ENCODE data around the gene BMI1.
"Not testable (repeated sequence)": the region's sequence is repeated elsewhere in the genome, so short reads cannot be mapped to it uniquely, and the experiment has no call there.

The BMI1 gene

GRCh38 chr10:22340329-22341189 is 19.7 kb downstream of the BMI1 start:
- peak; percentile 51 for DNase-seq

- no peak for DNase-seq
Observed at GRCh38 chr10:22341190-22341925, 20.5 kb downstream of the BMI1 start.

- DNase-seq = no peak
Observed at GRCh38 chr10:22341926-22342196, 21.0 kb downstream of the BMI1 start.

- no peak for DNase-seq
Observed at GRCh38 chr10:22342421-22342820, 21.5 kb downstream of the BMI1 start.

DNA sequence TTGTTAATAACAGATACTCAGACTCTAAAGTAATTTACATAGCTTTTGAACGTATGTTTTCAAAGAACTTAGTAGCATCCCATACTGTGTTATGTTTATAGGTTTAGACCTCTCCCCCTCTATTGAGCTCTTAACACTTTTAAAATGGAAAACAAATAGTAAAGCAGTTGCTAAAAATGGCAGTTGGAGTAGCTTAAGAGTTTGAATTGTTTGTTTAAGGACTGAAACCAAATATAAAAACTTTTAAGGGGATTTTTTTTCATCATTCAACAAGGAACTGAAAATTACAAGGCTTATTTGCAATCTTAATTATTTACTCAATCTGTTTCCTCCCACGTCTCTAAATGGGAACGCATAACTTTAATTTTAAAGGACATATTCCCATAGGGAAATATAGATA is 22.8 kb downstream of the BMI1 start:
- no peak for DNase-seq

DNA sequence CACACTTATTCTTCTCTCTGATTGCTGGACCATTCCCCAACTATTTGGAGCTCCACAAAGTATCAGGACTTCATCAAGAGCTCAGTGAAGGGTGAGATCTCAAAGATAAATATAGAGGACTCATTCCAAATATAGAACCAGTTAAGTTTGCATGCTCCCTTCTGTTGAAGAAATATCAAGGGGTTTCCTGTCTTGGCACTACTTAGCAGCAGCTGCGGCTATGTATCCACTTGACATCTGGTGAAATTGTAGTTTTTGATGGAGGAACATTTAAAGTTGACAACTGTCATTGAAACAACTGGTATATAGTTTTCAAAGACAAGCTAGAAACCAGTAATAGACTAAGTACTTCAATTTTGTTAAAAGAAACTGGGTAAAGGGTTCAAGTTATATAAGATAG is 23.4 kb downstream of the BMI1 start:
- no peak for DNase-seq

DNA sequence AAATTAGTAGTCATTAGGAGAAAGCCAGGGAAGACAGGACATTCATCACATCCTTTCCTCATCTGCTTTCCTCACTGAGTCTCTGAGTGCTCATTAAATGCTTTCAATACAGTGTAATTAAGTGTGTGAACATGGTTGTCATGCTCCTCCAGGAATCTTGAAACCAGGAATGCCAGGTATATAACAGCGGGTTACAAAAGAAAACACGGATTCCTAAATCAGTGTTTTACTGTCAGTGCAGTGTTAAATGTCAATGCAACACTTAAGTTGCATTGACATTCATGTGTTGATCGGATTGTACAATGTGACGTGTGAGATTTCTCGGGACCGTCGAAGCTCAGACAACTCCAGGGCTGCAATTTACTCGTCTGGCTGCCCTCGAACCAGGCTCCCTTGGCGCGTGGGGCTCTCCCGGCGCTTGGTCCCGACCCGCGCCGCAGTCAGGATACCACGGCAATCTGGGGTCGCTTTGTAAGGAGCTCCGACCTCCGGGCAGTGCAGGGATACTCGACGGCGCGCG is 23.9 kb downstream of the BMI1 start:
- DNase-seq = no peak

DNA sequence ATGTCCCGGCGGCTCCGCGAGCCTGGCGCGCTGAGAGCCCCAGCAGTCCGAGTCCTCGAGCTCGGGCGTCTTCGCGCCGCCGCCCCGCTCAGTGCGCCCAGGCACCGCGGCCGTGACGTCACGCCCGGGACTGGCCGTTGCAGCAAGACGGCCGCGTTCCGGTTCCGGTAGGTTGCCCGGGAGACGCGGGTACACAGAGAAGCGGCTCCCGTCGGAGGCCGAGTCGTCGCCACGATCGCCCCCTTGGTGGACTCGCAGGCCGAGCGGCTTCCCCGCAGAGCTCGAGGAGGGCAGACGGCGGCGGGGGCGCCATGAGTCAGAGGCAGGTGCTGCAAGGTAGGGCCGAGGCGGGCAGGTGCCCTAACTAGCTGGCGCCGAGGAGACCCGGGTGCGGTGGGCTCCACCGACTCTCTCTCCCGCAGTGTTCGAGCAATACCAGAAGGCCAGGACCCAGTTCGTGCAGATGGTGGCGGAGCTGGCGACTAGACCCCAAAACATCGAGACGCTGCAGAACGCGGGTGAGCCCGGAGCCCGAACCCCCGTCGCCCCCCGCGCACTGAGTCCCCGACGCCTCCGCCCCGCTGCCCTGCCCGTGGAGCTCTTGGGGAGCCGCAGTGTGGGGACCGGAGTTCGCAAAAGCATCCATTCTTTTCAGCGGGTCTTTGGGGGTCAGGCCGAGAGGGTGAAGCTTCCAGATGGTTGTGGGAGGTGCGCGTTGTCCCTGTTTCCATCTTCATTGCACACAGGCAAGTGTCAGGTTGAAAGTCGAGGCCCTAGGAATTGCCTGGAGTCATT is 24.6 kb downstream of the BMI1 start, which contains the start of gene SPAG6:
SPAG6 (plus strand) TSS at position 196 of the 795 bp plus-strand sequence; CDS start at position 312, 116 bp downstream.
- DNase-seq = no peak

DNA sequence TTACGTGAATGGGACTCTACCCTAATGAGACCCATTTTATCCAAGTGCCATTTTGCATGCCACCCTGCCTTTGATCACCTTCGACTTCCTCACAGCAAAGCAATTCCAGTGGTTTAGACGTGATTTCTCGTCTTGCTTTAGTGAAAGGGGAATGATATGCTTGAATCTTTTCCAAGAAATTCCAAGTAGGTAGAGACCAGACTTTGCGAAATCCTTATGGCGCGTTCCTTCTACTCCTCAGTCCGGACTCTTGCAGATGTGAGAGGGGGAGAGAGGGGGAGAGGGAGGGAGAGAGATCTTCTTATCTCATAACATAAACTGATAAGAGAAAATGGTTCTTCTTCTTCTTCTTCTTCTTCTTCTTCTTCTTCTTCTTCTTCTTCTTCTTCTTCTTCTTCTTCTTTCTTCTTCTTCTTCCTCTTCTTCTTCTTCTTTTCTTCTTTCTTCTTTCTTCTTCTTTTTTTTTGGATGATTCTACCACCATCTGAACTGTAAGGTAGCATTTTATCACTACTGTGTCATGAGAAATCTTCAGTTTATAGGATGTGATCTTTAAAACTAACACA is 25.3 kb downstream of the BMI1 start:
- DNase-seq = no peak

DNA sequence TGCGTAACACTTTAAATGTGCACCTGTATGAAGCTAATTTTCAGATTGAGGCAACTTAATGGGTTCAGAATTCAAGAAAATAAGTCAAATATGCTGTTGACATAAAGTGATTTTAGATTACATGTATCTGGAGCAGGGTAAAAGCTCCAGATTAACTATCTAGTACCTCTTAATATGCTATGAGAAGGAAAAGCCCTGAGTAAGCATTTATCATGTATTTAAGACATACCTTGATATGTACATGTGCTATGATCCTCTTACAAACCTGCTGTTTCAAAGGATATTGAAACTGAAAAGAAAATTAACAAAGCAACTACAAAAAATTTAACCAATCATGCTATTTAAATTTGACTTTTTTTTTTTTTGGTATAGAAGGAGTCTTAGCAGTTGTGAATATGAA is 28.9 kb downstream of the BMI1 start:
- no peak for DNase-seq

DNA sequence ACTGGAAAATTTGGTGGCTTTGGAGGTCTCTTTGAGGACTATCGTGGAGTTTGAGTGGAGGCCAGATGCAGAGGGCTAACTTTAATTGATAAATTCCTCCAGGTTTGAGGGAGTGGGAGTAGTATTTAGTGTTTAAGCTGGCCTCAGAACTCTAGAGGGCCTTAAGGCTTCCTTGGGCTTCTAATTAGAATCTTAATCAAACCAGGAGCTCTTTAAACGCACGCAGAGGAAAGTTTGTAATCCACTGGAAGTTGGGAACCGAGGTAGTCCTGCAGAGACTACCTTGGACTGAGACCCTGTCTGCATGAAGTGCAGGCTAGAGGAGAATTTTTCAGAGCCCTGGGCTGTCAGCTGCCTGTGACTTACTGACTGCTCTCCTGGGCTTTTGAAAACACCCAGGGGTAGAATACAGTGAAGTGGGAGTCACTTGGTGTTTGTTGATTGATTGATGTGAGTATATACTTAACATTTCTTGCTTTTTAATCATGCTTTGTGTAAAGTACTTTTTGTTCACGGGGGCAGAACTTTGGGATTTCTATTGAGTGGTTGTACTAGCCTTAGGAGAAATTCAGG is 30.3 kb downstream of the BMI1 start:
- no peak for DNase-seq

- no peak for DNase-seq
Observed at GRCh38 chr10:22356324-22356873, 35.5 kb downstream of the BMI1 start.

DNA sequence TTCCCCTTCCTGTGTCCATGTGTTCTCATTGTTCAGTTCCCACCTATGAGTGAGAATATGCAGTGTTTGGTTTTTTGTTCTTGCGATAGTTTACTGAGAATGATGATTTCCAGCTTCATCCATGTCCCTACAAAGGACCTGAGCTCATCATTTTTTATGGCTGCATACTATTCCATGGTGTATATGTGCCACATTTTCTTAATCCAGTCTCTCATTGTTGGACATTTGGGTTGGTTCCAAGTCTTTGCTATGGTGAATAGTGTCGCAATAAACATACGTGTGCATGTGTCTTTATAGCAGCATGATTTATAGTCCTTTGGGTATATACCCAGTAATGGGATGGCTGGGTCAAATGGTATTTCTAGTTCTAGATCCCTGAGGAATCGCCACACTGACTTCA is 36.9 kb downstream of the BMI1 start:
- DNase-seq = not testable (repeated sequence)

- no peak for DNase-seq
Observed at GRCh38 chr10:22363305-22363704, 42.4 kb downstream of the BMI1 start.

DNA sequence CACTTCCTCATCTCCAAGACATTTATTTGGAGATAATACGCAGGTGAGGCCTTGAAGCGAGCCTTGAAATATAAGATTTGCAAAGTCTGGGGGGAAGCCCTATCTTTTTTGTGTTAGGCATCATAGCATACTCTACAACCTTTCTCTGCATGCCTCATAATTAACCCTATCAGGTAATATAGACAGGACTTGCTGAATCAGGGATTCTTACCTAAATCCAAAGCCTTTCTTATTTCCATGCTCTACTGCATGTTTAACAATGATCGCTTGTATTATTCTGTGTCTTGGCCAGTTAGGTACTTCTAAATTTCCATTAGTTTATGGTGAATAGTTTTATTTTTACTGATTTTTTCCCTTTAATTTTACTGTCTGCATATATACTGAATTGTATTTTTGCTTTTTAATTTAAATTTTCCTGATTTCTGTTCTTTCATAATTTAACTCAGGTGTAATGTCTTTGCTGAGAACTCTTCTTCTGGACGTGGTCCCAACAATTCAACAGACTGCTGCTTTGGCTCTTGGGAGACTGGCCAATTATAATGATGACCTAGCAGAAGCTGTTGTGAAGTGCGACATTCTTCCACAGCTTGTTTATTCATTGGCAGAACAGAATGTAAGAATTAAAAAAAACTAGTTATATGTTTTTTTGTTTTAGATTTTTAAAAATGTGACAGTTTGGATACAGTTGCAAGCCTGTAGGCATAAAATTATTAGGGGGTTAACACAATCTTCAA is 43.7 kb downstream of the BMI1 start:
- no peak for DNase-seq

DNA sequence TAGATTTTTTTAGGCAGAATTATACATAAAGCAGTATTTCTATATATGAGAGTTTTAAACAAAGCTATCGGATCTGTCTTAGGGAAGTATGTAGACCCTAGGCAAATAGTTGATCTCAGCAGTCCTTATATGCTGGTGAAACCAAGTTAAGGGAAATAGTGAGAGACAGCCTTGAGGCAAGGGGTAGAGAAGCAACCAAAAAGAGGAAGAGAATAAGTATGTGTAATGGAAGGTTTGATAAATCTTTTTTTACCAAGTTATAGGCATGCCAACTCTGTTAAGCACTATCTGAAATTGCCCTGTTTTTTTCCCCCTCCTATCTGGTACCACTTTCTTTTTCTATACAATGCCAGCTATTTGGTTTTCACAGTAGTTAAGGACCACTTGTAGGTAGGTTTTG is 44.3 kb downstream of the BMI1 start:
- DNase-seq = no peak

DNA sequence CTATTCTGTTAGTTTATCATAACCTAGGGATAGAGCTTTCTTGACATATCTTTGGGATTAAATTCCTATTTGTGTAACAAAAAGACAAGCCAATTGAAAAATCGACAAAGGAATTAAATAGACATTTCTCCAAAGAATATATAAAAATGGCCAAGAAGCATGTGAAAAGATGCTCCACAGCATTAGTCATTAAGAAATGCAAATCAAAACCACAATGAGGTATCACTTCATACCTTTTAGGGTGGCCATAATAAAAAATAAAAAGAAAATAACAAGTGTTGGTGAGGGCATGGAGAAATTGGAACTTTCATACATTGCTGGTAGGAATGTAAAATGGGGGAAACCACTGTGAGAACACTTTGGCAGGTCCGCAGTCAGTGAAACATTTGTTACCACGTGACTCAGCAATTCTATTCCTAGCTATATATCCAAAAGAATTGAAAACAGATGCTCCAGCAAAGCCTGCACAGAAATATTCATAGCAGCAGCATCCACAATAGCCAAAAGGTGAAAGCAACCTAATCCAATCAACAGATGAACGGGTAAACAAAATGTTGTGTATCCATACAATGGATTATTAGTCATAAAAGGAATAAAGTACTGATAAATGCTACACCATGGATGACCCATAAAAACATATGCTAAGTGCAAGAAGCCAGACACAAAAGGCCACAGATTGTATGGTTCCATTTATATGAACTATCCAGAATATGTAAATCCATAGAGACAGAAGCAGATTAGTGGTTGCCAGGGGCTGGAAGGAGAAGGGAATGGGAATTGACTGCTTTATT is 44.9 kb downstream of the BMI1 start:
- DNase-seq = no peak

DNA sequence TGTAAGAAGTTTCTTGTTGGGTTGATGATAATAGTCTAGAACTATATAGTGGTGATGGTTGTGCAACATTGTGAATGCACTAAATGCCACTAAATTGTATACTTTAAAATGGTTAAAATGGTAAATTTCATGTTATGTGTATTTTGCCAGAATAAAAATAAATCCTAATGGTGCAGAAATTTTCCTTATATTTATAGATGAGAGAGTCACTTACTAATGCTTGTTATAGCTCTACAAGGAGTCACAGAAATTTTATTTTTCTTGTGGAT is 45.5 kb downstream of the BMI1 start:
- DNase-seq = no peak

DNA sequence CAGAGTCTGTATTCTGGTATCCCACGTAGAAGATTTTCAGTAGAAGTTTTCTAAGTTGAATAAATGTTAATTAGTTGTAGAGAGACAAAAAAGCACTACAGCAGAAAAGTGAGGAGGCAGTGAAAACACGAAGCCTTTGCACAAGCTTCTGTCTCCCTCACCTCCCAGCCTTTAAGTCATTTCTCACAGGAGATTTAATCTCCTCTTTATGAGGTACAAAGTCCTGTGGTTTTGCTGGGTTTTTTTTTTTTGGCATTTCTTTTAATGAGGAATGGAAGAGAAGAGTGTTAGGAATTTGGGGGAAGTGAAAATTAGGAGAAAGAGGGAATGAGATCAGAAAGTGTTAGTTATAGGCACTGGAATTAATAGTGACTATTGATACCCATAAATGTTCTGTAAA is 45.9 kb downstream of the BMI1 start:
- DNase-seq = no peak

DNA sequence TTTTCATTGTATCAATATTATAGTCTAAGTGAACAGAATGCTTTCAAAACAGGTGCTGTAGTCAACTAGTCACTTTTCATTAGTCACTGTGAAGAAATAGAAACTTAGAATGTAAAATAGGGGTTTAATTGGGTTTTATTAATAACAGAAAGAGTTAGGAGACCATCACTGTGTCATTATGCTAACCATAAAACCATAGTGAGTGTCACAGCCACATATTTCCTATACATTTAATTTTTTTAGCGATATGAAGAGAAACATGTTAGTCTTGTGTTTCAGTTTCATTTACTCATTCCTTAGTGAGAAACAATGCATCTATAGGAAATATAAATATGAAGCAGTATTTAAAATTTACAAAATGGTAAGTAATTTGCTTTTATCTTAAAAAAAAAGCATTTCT is 46.6 kb downstream of the BMI1 start:
- no peak for DNase-seq

- no peak for DNase-seq
Observed at GRCh38 chr10:22368402-22368801, 47.5 kb downstream of the BMI1 start.

Data from NCI-H2171 (cell line).